WERI-Rb-1 (cell line): ENCODE measurements around the gene AMDHD2.
A peak's percentile ranks its signal among the peaks of the same experiment; 100 is the strongest.

ENCODE experiments used
- DNase-seq: peaks from one replicate; pipeline ENCODE4 v3.0.0-alpha.2; 2020
- H3K27ac ChIP-seq: fragments of 250-450 bp; sonication (Bioruptor Pico); 2 replicates; pipeline ENCODE4 v1.5.1; 2020; ENCODE audit warnings: mild to moderate bottlenecking, moderate library complexity
- H3K27me3 ChIP-seq: fragments of 250-450 bp; sonication (Bioruptor Pico); 2 replicates; pipeline ENCODE4 v1.5.1; 2021; ENCODE audit warnings: mild to moderate bottlenecking, low read depth, moderate library complexity; ENCODE audit not compliant: insufficient read depth, severe bottlenecking
- H3K36me3 ChIP-seq: fragments of 250-450 bp; sonication (Bioruptor Pico); 2 replicates; pipeline ENCODE4 v1.5.1; 2020; ENCODE audit warnings: mild to moderate bottlenecking, moderate library complexity
- H3K4me3 ChIP-seq: 2 replicates; pipeline ENCODE4 v1.5.1; 2011; ENCODE audit warnings: low read depth, mild to moderate bottlenecking, control low read depth, low read length
- H3K9me3 ChIP-seq: fragments of 250-450 bp; sonication (Bioruptor Pico); 2 replicates; pipeline ENCODE4 v1.5.1; 2021; ENCODE audit warnings: mild to moderate bottlenecking, moderate library complexity; ENCODE audit not compliant: severe bottlenecking
- TF ChIP-seq, protein P1 (sequence below): IDR thresholded peaks from 2 replicates; pipeline ENCODE4 v1.5.1; 2011; ENCODE audit warnings: low read depth, mild to moderate bottlenecking, control low read depth, inconsistent platforms, low read length

AMDHD2 gene

DNA sequence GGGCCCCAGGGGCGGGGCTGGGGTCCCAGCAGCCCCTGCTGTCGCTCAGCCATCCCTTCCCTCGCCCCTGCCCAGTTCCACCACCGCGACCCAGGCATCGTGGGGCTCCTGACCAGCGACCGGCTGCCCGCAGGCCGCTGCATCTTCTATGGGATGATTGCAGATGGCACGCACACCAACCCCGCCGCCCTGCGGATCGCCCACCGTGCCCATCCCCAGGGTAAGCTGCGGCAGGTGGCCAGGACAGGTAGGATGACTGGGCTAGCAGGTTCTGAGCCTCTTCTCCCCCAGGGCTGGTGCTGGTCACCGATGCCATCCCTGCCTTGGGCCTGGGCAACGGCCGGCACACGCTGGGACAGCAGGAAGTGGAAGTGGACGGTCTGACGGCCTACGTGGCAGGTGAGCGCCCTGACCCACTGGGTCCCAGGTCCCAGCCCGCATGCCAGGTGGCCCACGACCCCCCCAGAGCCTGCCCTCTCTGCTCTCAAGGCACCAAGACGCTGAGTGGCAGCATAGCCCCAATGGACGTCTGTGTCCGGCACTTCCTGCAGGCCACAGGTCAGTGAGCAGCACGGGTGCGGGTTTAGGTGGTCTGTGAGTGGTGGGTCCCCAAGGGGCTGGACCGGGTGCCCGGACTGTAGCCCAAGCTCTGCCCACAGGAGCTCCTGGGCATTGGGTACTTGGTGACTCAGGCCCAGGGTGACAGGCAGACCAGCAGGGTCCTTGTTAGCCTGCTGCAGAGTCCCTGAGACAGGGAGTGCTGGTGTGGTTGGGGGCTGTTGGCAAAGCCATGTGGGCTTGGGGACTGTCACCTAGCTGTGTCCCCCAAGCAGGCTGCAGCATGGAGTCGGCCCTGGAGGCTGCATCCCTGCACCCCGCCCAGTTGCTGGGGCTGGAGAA lies 8.2 kb downstream of the AMDHD2 start:
- H3K36me3 ChIP-seq, result peaks cover 48% of the 10 kb centered on the region

DNA sequence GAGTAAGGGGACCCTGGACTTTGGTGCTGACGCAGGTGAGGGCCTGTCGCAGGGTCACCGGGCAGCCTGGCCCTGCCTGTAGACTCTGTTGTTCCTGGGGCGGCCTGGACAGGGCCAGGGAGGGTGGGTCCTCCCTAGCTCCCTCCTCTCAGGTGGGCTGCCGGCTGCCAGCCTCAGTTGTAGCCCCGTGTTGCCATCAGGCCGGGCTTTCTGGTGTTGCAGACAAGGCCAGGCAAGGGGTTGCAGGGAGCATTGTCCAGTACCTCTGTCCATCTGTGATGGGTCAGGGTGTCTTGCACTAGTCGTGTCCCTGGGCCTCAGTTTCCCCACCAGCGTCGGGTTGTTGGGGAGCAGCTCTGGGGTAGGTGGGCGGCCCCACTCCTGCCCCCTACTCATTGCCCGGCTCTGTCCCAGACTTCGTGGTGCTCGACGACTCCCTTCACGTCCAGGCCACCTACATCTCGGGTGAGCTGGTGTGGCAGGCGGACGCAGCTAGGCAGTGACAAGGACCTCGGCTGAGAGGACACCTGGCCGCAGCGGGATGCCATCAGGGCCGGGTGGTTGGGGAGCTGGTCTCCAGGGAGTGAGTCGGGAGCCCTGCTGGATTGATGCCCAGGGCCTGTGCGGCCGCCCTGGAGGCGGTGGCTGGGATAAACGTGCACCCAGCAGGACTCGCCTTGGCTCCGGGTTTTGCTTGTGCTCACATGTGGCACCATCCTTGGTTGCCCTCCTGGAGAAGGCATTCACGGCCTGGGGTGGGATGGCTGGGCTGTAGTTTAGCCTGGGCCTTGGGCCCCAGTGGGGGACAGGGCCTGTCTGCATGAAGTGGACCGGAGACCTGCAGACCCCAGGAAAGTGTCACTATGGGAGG lies 9.1 kb downstream of the AMDHD2 start:
- no peaks in the 10 kb centered on the region for H3K9me3 ChIP-seq
- no peak overlapping the region for H3K4me3 ChIP-seq
- peaks cover 39% of the 10 kb centered on the region for H3K36me3 ChIP-seq
- no peak for DNase-seq
- H3K27ac ChIP-seq, result no peak overlapping the region
- no peaks in the 10 kb centered on the region for H3K27me3 ChIP-seq
- TF ChIP-seq, protein P1, sequence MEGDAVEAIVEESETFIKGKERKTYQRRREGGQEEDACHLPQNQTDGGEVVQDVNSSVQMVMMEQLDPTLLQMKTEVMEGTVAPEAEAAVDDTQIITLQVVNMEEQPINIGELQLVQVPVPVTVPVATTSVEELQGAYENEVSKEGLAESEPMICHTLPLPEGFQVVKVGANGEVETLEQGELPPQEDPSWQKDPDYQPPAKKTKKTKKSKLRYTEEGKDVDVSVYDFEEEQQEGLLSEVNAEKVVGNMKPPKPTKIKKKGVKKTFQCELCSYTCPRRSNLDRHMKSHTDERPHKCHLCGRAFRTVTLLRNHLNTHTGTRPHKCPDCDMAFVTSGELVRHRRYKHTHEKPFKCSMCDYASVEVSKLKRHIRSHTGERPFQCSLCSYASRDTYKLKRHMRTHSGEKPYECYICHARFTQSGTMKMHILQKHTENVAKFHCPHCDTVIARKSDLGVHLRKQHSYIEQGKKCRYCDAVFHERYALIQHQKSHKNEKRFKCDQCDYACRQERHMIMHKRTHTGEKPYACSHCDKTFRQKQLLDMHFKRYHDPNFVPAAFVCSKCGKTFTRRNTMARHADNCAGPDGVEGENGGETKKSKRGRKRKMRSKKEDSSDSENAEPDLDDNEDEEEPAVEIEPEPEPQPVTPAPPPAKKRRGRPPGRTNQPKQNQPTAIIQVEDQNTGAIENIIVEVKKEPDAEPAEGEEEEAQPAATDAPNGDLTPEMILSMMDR, result 0 out of 2 replicates have a peak, but pooled peaks have one; percentile 27

More for the DNA sequence above, 8.2 kb downstream of the AMDHD2 start:
- Histone ChIP-seq H3K27ac (no peak overlapping the region), H3K4me3 (no peak overlapping the region), H3K27me3 (no peaks in the 10 kb centered on the region), H3K9me3 (no peaks in the 10 kb centered on the region)
- no peak for DNase-seq
- TF ChIP-seq, protein P1, result no peak

DNA sequence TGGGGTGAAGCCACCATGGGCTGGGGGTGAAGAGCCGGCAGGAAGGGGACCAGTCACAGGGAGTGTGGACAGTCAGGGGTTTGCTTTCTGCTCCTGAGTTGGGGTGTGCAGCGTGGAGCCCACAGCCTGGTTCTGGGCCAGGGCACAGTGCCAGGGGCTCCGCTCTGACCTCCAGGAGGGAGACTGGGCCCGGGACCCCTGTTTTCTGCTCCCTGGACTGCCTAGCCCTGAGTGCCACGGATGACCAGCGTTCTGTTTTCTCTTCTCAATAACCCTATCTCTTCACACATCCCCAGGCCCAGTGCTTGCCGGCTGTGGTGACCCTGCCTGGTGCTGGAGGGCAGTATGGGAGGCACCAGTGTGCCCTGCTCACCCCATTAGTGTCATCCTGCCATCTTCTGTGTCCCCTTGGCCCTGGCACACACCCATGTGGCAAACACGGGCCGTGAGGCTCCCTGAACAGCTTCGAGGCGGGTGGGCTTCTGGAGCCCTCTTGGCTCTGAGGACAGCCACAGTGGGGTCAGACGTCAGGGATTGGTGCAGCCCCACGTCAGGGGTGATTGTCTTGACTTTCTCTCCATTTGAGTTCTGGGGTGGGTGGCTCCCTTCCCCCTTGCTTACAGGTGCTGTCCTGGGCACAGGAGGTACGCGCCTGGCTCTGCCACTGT lies 9.9 kb downstream of the AMDHD2 start:
- DNase-seq, result no peak
- Histone ChIP-seq H3K4me3 (no peak overlapping the region), H3K36me3 (peaks cover 31% of the 10 kb centered on the region), H3K27ac (no peak overlapping the region), H3K27me3 (no peaks in the 10 kb centered on the region), H3K9me3 (no peaks in the 10 kb centered on the region)
- TF ChIP-seq, protein P1, result no peak

DNA sequence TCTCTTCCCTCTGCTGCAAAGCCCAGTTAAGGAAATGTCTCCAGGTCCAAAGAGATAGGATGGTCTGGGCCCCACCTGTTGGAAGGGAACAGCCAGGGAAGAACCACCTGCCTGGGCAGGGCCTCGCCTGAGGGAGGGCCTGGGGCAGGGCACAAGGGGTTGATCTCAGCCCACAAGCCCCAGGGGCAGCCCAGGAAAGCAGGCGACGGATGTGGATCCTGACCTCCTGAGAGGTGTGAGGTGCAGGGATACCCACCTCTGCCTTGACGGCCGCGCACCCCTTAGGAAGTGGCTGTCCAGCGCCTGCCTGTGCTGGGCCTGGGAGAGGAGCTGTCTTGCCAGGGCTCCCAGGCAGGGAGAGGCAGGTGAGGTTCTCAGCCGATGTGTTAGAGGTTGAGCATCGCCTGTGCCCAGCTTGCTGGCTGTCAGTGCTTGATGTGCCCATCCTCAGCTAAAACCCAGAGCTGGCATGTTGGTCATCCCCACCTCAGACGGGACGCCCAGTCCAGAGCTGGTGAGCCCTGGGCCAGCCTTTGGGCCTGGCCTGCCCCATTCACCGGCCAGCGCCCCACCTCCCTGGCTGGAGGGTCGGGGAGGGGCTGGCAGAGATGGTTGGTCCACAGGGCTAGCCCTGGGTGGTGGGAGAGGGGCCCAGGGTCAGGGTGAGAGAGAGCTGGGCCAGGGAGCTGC lies 10.6 kb downstream of the AMDHD2 start:
- H3K36me3 ChIP-seq, result peaks cover 29% of the 10 kb centered on the region
- DNase-seq, result no peak
- TF ChIP-seq, protein P1, result no peak
- H3K27me3 ChIP-seq, result no peaks in the 10 kb centered on the region
- H3K9me3 ChIP-seq, result no peaks in the 10 kb centered on the region
- no peak overlapping the region for H3K4me3 ChIP-seq
- H3K27ac ChIP-seq, result no peak overlapping the region

DNA sequence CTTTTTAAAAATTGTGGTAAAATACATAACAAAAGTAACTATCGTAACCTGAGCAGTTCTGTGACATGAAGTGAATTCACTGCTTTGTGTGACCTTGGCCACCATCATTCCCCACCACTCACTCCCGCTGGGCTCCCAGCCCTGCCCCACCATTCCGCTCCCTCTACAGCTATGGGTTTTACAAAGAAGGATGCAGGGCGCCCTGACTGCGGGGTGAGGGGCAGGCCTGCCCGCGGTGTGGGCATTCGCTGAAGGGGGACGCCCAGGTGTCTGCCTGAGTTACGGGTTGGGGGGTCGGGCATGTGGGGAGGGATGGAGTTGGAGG lies 11.2 kb downstream of the AMDHD2 start, which contains the start of gene CEMP1:
CEMP1 (minus strand) TSS at position 38 of the 325 bp plus-strand sequence. CDS start 335 bp downstream, outside the sequence.
- DNase-seq, result no peak
- H3K27ac ChIP-seq, result peak within 1 kb of the TSS; percentile 73
- H3K27me3 ChIP-seq, result no peaks in the 10 kb centered on the region
- H3K36me3 ChIP-seq, result peaks cover 23% of the 10 kb centered on the region
- TF ChIP-seq, protein P1, result no peak
- no peaks in the 10 kb centered on the region for H3K9me3 ChIP-seq
- H3K4me3 ChIP-seq, result peak within 1 kb of the TSS; percentile 60
